Stimulated activated naive CD8-positive, alpha-beta T cell treated with anti-CD3 and anti-CD28 coated beads, Interleukin-15, Interleukin-2, amounts not matched to agents 100 U/mL and 50 U/mL, for 24 hours (primary cell): ENCODE results near the gene KSR2.
A peak's percentile ranks its signal among the peaks of the same experiment; 100 is the strongest.

Experiments
- ATAC-seq: fragments of 150-1000 bp; cut with Tn5 transposase; one replicate; pipeline ENCODE4 v1.10.0; 2021
- DNase-seq: peaks from one replicate; pipeline ENCODE4 v3.0.0; 2021

KSR2 gene

DNA sequence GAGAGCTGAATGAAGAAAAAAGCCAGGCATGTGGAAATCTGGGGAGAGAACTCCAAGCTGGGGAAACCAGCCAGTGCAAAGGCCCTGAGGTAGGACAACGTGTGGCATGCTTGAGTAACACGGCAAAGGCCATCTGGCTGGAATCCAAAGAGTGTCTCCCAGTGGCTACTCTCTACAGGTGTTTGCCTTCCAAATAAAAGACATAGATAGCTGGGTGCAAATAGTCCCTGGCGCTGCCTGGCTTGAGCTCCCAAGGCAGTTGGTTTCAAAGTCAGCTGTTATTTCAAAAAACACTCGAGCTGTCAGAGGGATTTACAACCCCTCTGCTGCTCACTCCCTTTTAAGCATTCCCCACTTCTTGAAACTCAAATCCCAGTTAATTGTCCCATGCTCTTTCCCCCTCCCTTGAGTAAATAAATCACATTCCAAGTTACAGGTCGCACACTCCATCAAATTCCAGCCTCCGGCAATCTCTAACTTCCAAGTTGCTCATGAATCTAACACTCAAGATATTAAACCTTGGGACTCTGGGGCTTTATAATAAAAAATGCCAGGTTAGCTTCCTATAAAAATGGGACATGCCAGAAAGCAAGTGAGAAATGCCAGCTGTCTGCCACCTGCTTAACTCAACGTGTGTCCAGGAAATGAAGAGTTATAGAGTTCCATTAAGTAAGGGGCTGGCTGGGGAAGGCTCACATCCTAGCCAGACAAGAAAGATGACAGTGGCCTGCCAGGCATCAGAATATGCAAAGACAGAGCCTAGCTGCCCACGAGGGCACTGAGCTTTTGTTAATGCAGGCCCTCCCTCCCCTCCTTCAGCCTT is 473.7 kb downstream of the KSR2 start:
- ATAC-seq: no peak
- no peak for DNase-seq

DNA sequence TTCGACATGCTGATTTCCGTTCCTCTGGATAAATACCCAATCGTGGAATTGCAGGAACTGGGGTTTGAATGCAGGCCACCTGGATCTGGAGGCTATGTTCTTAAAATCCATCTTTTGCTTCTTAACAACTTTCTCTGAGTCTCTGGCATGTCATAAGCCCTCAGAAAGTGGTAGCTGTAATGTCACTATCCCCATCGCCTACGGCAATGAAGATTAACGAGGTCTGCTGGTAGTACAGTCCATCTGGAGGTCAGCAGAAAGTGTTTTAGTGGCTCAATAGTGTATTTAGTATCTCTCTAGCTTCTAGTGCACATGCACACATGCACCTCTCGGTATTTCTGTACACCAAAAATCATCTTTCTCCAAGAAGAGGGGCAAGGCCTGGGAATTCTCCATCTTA is 477.1 kb downstream of the KSR2 start:
- no peak for ATAC-seq
- DNase-seq: no peak

DNA sequence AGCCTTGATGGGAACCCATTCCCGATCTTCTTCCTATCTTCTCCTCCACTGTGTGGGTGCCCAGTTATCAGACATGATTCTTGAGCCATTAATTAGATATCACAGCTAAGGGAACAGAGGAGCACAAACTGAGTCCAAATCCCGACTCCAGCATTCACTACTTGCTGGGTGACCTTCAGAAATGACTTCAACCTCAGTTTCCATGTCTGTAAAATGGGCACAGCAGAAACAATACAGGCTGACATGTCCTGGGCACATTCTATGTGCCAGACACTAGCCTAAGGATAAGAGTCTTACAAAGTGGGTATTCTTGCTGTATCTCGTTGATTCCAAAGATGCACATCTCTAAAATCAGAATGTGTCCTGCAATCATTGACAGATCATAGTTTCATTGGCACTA is 478.7 kb downstream of the KSR2 start:
- ATAC-seq: no peak
- no peak for DNase-seq

DNA sequence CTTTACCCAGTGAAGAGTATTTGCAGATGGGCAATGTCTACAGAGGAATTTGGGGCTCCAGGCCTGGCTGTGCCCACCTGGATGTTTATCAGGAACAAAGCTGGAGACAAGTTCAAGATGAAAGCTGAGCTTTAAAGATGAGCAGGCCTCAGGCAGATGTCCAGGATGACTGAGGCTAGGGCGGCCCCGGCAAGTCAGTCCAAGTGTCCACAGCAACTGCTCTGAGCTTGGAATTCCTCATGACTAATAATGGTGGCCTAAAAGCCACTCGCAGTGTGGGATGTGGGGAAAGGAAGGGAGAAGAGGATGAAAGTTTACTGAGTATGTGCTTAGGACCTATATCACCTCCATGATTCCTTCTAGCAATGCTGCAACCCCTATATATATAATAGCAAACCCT is 479.1 kb downstream of the KSR2 start:
- DNase-seq (no peak), ATAC-seq (no peak)

DNA sequence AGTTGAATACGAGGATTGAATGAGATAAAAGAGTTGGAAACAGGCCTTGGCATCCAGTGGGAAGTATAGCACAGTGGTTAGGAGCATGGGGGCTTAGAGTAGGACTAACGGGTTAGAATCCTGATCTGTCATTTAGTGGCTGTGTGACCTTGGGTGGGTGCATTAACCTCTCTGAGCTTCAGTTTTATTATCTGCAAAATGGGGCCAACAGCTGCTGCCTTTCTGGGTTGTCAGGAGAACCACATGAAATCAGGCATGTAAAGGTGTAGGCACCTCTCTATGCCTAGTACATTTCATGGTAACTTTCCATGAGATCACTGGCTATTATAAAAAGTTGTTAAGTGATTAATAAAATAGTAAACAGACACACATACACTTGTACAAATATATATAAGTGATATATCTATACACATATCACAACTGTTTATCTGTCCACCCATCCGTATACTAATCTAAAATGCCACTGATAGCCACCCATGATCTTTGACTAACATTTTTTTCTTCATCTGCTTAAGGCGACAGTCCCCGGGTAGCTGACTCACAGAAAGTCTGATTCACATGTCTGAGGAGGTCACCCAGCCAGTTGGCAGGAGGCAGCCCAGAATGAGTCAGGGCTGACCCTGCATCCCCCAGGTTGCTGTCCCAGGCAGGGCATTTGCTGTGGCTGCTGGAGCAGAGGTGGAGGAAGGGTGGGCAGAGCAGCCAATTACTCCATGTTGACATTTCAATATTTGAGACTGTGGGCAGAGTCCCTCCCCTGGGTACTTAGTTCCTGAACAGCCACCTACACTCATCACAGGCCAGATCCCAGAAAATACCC is 481.7 kb downstream of the KSR2 start:
- ATAC-seq: peak; percentile 43
- no peak for DNase-seq

DNA sequence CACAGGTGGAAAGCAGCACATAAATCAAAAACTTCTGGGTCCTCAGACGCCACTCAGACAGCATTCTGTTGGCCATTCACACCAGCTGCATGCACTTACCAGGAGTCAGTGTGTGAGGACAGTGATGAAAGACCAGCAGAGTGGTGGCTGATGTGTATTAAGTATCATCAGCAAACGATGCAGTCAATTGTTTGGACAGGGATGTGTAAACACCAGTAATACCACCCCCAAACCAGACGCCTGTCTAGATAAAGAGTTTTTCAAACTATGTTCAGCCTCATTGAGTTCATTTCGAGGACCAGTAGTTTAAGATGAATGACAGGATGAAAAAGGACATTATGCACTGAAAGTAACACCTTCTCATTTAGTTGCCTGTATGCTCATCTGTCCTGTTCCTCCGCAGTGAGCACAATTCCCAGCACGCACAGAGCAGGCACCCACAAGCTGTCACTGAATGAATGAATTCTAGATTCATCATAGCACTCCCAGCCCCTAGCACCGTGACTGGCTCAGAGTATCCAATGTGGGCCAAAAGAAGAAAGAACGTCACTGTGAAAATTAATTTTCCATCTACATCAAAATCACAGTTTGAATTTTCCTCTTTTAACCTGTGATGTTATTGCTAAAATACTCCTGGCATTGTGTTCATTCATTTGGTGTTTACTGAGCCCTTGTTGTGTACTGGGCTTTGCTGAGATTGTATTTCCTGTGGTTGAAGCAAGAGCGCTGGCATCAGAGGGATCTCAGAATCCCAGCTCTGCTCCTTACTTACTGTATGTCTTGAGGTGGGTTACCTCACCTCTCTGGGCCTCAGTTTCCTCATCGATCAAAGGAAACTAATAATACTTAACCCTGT is 482.6 kb downstream of the KSR2 start:
- no peak for ATAC-seq
- DNase-seq: no peak

DNA sequence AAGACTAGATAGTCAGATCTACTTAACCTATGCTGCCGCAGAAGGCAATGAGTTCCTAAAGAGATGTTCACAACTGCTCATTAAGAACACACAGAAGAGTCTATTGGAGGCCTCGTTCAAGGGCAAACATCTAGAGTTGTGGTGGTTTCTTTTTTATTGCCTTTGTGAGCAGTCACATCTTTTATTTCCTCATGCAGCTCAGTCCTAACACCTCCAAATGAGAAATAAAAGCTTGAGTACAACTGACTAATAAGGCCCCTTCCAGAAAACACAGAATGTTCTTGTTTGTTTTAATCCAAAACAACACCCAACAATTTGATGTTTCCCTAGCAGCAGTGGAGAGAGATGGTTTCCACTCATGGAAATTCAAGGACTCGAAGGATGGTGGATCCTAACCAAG is 483.9 kb downstream of the KSR2 start:
- DNase-seq: no peak
- no peak for ATAC-seq

DNA sequence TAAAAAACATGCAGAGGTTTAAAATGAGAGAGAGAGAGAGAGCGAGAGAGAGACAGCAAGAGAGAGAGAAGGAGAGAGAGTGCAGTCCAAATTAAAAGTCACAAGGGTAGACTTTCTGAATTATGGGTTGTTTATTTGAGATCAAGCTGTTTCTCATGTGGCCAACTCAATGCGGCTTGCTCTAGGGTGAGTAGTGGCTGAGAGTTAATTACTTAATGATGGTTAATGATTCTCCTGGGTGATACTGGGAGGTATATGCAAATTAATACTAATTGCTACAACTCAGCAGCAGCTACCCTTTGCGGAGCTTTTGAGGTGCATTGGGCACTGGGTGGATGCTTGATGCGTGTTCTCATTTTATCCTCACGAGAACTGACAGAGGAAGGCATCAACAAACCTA is 485.3 kb downstream of the KSR2 start:
- ATAC-seq (no peak), DNase-seq (no peak)

DNA sequence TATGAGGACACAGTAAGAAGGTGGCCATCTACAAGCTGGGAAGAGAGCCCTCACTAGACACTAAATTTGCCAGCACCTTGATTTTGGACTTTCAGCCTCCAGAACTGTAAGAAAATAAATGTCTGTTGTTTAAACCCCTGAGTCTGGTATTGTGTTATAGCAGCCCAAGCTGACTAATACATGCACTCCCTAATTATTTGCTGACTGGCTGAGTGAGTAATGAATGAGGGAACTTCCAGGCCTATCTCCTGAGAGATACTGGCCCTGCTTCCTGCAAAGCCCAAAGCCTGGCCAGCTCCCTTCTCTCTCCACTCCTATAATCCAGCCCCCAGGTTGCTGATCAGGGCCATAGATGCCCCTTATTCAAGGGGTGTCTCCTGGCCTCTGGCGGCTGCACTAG is 487.3 kb downstream of the KSR2 start:
- ATAC-seq (no peak), DNase-seq (no peak)

DNA sequence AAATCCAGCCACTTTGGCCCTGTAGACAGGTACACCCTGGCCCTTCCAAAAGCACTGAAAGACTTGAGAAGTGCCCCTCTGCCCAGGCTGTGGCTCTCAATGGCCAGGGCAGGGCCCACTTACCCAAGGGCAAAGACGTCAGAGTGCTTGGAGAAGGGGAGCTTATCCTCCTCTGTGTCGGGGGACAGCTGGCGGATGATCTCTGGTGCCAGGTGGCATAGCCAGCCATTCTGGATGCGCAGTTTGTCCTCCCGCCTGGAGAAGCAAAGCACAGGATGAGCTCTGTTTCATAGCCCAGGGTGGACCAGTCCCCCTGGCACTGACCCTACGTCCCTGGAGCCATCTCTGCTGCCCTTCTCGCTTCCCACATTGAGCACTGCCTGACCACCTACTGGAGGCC is 492.4 kb downstream of the KSR2 start:
- DNase-seq: no peak
- no peak for ATAC-seq

DNA sequence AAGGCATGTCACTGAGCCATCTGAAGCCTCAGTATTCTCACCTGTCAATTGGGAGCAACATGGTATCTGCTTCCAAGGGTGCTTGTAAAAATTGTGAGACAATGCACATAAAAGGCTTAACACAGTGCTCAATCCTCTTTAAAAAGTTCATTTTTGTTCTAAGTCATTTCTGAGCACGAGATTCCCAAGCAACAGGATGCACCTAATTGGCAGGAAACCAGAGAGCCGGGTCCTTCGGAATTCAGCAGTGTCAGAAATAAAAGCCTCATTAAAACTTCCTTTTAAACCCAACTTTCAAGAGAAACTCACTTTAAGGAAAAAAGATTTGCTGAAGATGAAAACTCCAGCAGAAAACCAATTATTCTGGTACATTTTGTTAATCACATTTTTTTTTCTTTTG is 494.9 kb downstream of the KSR2 start:
- no peak for ATAC-seq
- no peak for DNase-seq

DNA sequence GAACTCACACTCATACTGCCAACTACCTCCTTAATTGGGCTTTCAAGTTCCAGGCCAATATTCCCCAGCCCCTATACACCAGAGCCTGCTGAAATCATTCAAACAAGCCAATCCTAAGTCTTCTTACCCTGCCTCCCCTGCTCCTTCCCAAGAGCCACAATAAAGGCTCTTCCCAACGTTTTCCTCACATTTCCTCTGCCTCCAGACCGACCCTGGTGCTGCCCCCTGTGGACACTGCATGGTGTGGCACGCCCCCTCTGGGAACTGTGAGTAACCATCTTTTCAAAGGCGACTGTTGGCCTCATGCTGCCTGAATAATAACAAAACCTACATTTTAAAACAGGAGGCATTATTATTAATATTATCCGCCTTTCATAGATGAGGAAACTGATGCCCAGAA is 495.8 kb downstream of the KSR2 start:
- ATAC-seq: no peak
- DNase-seq: no peak

DNA sequence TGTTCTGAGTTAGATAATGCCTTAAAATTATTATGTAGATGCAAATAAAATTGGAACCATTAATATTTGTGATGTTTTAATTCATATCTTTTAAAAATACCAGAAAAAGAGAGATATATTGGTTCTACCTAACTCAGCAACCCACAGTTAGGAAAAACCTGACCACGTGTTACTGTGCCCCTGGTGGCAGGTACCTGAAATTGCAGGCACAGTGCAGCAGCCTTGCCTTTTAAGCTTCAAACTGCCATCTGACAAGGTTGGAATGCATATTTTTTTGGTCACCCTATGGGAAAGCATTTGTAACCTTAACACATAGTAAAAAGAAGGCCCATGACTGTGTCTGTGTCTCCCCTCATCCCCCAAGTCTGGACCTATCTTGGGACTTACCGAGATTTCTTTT is 498.0 kb downstream of the KSR2 start:
- ATAC-seq (no peak), DNase-seq (no peak)

DNA sequence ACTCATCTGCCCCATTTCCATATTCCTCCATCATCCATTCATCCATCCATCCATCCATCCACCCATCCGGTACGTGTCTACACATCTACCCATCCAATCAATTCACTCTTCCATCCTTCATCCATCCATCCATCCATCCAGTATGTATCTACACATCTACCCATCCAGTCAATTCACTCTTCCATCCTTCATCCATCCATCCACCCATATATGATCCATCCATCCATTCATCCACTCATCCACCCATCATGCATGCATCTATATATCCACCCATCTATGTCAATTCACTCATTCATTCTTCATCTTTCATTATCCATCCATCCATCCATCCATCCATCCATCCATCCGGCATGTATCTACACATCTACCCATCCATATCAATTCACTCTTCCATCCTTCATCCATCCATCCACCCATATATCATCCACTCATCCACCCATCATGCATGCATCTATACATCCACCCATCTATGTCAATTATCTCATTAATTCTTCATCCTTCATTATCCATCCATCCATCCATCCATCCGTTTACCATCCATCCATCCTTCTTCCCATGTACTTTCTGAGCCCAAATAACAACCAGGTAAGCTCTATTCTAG is 498.8 kb downstream of the KSR2 start:
- ATAC-seq: no peak
- no peak for DNase-seq

DNA sequence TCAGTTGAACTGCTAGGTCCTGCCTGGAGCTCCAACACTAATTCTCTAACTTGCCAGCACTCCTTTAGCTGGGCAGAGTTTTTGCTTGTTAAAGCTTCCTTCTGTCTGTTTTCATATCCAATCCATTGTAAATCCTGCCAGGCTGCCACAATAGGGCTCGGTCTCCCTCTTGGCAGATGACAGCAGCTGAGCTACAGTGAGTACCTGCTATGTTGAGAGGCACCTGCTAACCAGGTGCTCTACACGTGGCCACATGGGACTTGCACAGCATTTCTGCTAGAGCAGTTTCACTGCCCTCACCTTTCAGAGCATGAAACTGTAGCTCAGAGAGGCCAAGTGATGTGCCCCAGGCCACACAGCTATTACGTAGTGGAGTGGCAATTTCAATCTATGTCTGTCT is 500.8 kb downstream of the KSR2 start:
- ATAC-seq (no peak), DNase-seq (no peak)

DNA sequence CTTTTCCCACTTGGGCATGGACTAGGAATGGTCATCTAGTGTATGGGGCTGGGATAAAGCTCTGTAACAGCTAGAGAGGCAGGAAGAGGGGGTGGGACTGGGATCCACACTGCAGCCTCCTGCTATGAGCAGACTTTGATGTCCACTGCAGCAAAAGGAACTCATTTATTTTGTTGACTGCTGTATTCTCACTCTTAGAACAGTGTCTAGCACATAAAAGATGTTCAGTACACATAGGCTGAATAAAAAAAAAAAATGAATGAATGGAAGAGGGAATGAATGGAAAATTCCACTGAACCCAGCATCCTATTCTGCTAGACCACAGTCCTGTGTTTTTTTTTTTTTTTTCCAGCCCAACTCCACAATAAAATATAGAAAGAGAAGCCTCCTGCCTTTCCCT is 501.2 kb downstream of the KSR2 start:
- no peak for DNase-seq
- no peak for ATAC-seq

DNA sequence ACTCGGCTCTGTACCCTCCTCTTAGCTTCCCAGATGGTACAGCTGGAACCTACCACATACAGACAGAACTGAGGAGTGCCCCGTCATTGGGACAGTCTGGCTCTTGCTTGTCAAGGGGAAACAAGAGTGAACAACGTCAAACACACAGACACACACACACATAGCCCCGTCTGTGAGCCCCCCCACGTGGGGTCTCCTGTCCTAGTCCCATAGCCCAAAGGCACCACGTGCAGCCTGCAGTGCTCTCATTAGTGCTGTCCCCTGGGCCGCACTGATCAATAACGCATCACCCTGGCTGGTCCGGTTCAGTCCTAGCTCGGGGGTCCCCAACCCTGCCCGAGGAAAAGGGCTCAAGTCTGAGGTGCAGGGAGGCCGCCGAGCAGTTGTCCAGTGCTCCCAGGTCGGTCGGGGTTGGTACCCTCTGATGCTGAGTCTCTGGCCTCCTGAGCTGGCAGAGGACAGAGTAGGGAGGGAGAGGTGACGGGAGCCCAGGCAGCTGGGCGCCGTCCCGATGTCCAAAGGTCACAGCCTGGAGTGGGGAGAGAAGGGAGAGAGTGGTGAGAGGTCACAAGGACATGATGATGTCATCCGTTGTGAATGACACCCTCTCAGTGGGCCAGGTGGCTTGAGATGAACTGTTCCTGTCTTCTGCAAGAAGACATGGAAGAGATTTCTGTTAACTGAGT is 502.0 kb downstream of the KSR2 start:
- ATAC-seq: no peak
- DNase-seq: no peak

DNA sequence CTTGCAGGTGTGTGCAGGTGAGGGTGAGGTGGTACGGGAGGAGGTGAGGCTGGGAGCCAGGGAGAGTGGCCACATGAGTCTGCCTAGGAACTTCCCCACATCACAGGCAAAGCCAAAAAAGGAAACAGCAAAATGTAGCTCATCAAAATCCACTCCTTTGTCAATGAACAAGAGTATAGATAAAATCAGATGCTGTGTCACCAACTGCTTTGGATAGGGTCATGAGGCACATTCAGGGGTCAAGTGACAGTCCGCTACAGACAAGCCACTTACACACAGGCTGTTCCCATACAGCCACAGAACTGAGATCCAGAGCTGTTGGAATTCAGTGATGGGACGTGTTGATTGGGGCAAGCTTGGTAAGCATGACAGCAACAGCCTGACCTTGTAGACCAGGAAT is 507.1 kb downstream of the KSR2 start:
- DNase-seq: no peak
- no peak for ATAC-seq

DNA sequence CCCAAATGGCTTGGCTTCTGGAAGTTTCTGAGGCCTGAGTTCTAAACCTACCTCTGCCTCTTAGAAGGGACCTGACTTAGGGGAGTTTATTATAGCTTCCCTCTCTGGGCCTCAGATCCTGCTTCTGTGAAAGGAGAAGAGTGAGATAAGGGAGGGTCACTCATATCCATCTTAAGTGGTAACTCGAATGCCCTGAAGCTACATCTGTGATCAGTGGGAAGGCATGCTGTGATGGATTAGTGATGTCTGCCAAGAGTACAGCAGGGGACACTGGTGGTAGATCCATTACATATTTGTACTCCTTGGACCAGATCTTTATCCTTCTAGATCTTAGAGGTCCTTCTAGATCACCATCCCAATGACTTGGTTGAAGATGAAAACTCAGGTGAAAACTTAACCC is 509.6 kb downstream of the KSR2 start:
- DNase-seq (no peak), ATAC-seq (no peak)

DNA sequence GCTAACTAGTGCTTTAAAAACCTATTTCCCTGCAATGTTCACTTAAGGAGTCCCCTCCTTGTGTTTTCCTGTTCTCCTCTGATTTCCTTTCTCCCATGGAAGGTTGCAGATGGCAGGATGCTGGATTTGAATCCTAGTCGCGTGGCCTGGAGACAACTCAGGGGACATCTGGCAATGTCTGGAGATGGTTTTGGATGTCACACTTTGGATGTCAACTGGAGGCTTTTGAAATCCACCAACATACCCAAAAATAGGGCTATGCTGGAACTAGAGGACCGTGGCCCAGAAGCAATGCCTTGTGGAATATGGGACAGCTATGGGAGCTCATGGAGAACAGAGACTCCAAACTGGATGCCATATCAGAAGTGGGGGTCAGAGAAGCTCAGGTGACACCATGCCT is 511.6 kb downstream of the KSR2 start:
- ATAC-seq (no peak), DNase-seq (no peak)

DNA sequence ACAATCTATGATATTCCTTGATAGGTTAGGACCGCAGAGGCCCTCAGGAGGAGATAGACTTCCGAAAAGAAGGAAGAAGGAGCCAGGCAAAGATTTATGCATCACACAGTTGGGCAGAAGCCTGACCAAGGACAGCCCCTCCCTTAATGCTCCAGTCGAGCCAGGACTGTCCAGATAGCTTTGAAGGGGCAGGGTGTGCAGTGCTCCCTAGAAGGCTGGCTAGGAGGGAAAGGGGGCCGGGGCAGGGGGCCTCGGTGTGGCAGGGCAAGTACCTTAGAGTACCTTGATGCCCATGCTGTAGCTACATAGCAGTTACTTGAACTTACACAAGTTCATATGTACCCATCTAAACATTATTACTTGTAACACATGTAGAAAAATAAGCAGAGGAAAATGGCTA is 512.7 kb downstream of the KSR2 start:
- ATAC-seq: no peak
- no peak for DNase-seq

DNA sequence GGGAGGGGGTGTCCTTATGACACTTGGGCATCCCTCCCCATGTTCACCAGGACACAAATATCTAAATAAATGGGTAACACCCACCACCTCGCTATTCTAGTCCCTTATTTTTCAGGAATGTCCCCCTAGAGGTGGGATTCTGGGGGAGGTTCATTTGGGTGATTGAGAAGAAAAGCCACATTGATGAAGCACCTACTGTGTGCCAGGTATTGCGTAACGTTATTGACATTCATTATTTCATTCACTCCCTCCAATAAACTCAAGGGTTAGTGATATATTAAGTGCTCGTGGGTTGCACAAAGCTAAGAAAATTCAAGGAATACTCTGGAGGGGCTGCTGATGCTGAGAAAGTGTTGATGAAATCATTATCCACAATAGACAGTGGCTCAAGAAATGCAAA is 514.8 kb downstream of the KSR2 start:
- ATAC-seq: no peak

More for the DNA sequence above, 514.8 kb downstream of the KSR2 start:
- DNase-seq: no peak
